DOHH2 (cell line): Measurements from ENCODE around the gene ARMC9.

Source experiments
- H3F3A ChIP-seq: fragments of 200-600 bp; sonication (generic), shearing (Covaris generic); 2 replicates; pipeline ENCODE4 v1.6.0; 2016; ENCODE audit warnings: antibody characterized with exemption, mild to moderate bottlenecking; ENCODE audit not compliant: control insufficient read depth, insufficient read depth
- H3K27ac ChIP-seq: fragments of 200-600 bp; sonication (generic); 2 replicates; pipeline ENCODE4 v1.5.1; 2014; ENCODE audit warnings: low read depth, mild to moderate bottlenecking, low read length, moderate library complexity
- H3K27me3 ChIP-seq: fragments of 200-600 bp; sonication (generic); 2 replicates; pipeline ENCODE4 v1.6.1; 2014; ENCODE audit warnings: mild to moderate bottlenecking, low read length, mixed read lengths; ENCODE audit not compliant: control insufficient read depth
- H3K36me3 ChIP-seq: fragments of 200-600 bp; sonication (generic); 2 replicates; pipeline ENCODE4 v1.6.1; 2014; ENCODE audit warnings: mild to moderate bottlenecking, low read length, moderate library complexity, mixed read lengths; ENCODE audit not compliant: control insufficient read depth
- H3K4me1 ChIP-seq: fragments of 200-600 bp; sonication (generic); 2 replicates; pipeline ENCODE4 v1.6.1; 2014; ENCODE audit warnings: mild to moderate bottlenecking, low read length, mixed read lengths; ENCODE audit not compliant: control insufficient read depth
- H3K4me2 ChIP-seq: fragments of 200-600 bp; sonication (generic); 2 replicates; pipeline ENCODE4 v1.6.0; 2014; ENCODE audit warnings: mild to moderate bottlenecking, low read length, moderate library complexity
- H3K4me3 ChIP-seq: fragments of 200-600 bp; sonication (generic); 2 replicates; pipeline ENCODE4 v1.5.1; 2014; ENCODE audit warnings: mild to moderate bottlenecking, low read length, mixed read lengths
- H3K79me2 ChIP-seq: fragments of 200-600 bp; sonication (generic); 2 replicates; pipeline ENCODE4 v1.6.1; 2014; ENCODE audit warnings: mild to moderate bottlenecking, low read length, mixed read lengths; ENCODE audit not compliant: control insufficient read depth
- H3K9me2 ChIP-seq: fragments of 200-600 bp; sonication (generic); replicated peaks from 2 replicates; pipeline ENCODE4 v1.6.1; 2014; ENCODE audit warnings: mild to moderate bottlenecking, low read length, mixed read lengths; ENCODE audit not compliant: control insufficient read depth
- H3K9me3 ChIP-seq: fragments of 200-600 bp; sonication (generic); 2 replicates; pipeline ENCODE4 v1.6.1; 2014; ENCODE audit warnings: antibody characterized with exemption, low read length, mixed read lengths; ENCODE audit not compliant: control insufficient read depth, insufficient read depth
- H4K20me1 ChIP-seq: fragments of 200-600 bp; sonication (generic); 2 replicates; pipeline ENCODE4 v1.6.0; 2014; ENCODE audit warnings: low read depth, mild to moderate bottlenecking, antibody characterized with exemption, low read length, moderate library complexity; ENCODE audit not compliant: control insufficient read depth, insufficient read depth
- EZH2phosphoT487 ChIP-seq: fragments of 200-600 bp; sonication (generic); IDR thresholded peaks from 2 replicates; pipeline ENCODE4 v1.6.1; 2017; ENCODE audit warnings: borderline replicate concordance, mild to moderate bottlenecking, antibody characterized with exemption, low read length, moderate library complexity, mixed read lengths
- TF ChIP-seq, protein P1 (sequence below): fragments of 200-600 bp; sonication (generic); IDR thresholded peaks from one replicate; pipeline ENCODE4 v1.5.1; 2014; ENCODE audit warnings: antibody characterized with exemption, mild to moderate bottlenecking, low read depth, low read length; ENCODE audit not compliant: poor library complexity, severe bottlenecking

The ARMC9 gene

DNA sequence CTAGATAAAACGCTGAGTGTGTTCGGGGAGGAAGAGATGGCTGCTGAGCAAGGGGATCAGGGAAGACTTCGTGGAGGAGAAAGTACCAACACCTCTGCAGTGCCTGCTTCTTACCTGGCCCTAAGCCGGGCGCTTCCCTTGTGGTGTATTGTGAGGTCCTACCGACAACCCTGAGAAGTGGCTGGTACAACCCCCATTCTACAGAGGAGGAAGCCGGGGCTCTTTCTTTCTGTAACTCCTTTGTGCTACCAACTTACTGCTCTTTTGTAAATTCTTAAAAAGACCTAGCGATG, 96.9 kb downstream of the ARMC9 start:
- Histone ChIP-seq H3K27ac (peak overlapping the region; percentile 83; the same call in 1 of the 2 replicates), H3K4me2 (peak overlapping the region; percentile 76), H3K27me3 (no peaks in the 10 kb centered on the region), H3K9me2 (no peaks in the 10 kb centered on the region), H3K4me1 (peaks cover 71% of the 10 kb centered on the region), H3K9me3 (no peaks in the 10 kb centered on the region), H3K79me2 (no peaks in the 10 kb centered on the region), H3F3A (peaks cover 27% of the 10 kb centered on the region), H3K36me3 (no peaks in the 10 kb centered on the region), H4K20me1 (no peaks in the 10 kb centered on the region), H3K4me3 (peak overlapping the region; percentile 64)
- TF ChIP-seq, protein P1, sequence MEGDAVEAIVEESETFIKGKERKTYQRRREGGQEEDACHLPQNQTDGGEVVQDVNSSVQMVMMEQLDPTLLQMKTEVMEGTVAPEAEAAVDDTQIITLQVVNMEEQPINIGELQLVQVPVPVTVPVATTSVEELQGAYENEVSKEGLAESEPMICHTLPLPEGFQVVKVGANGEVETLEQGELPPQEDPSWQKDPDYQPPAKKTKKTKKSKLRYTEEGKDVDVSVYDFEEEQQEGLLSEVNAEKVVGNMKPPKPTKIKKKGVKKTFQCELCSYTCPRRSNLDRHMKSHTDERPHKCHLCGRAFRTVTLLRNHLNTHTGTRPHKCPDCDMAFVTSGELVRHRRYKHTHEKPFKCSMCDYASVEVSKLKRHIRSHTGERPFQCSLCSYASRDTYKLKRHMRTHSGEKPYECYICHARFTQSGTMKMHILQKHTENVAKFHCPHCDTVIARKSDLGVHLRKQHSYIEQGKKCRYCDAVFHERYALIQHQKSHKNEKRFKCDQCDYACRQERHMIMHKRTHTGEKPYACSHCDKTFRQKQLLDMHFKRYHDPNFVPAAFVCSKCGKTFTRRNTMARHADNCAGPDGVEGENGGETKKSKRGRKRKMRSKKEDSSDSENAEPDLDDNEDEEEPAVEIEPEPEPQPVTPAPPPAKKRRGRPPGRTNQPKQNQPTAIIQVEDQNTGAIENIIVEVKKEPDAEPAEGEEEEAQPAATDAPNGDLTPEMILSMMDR = no peak
- no peak for TF ChIP-seq EZH2phosphoT487

DNA sequence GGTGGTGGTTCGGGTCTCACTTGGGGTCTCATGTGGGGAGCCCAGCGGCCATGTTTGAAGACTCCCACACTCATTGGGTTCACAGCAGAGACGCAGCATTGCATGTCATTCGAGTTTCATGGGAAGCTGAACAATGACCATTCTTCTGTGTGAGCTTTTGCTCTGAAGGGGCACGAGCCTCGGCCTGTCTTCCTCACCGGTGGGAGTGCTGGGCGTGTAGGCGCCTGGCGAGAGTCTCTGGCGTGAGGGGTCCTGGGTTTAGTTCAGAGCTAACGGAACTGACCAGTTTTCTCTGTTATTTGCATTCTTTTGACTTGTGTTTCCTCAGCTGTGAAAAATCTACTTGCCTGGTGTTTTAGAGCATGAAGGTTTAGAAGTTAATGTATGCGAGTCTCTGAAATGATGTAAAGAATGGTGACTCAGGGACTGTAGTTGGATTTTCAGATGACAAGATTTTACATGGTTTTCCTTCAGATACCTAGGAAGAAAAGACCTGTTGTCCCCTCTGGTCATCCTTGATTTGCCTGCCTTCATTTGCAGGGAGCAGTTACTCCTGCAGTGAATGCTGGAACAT, 98.1 kb downstream of the ARMC9 start:
- Histone ChIP-seq H3K4me1 (peaks cover 80% of the 10 kb centered on the region), H3K36me3 (no peaks in the 10 kb centered on the region), H3K4me2 (peak overlapping the region; percentile 76)

DNA sequence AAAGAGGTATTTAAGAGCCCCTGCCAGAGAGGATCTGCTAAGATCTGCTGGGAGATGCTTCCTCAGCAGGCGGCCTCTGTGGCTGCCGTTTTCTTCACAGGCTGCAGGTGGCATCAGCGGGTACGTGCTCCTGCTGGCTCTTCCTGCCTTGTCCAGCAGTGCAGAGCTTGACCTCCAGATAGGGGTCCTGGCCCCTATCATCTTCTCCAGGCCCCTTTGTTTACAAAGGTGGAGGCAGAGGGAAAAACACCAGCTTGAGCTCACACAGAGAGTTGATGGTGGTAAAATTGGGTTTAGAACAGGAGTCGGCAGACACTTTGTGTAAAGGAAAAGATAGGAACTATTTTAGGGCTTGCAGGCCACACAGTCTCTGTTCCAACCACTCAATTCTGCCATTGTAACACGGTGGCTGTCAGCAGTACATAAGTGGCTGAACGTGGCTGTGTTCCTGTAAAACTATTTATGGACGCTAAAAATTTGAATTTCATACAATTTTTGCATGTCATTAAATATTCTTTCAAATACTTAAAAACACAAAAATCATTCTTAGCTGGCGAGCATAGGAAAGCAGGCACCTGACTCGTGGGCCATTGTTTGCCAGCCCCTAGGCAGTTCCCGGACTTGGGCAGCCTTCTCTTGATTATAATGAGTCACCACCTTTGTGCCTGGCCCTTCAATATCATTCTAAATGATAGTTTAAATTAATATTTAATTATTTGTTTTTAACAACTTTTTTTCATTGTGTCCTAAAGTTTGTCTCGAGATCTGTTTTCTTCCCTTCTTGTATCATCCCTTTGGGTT, 98.9 kb downstream of the ARMC9 start:
- no peaks in the 10 kb centered on the region for H3K27me3 ChIP-seq
- peak overlapping the region; percentile 64 for H3K4me3 ChIP-seq
- TF ChIP-seq EZH2phosphoT487 = no peak
- TF ChIP-seq, protein P1 = peak; percentile 93
- no peaks in the 10 kb centered on the region for H4K20me1 ChIP-seq
- H3K9me2 ChIP-seq = no peaks in the 10 kb centered on the region
- H3K79me2 ChIP-seq = no peaks in the 10 kb centered on the region
- peaks cover 35% of the 10 kb centered on the region for H3F3A ChIP-seq
- H3K4me1 ChIP-seq = peaks cover 83% of the 10 kb centered on the region
- peak overlapping the region; percentile 76 for H3K4me2 ChIP-seq
- H3K36me3 ChIP-seq = no peaks in the 10 kb centered on the region
- H3K9me3 ChIP-seq = no peaks in the 10 kb centered on the region
- H3K27ac ChIP-seq = peak overlapping the region; percentile 83

More for the DNA sequence above, 98.1 kb downstream of the ARMC9 start:
- H3K9me3 ChIP-seq = no peaks in the 10 kb centered on the region
- H3K27me3 ChIP-seq = no peaks in the 10 kb centered on the region
- peak overlapping the region; percentile 83 for H3K27ac ChIP-seq
- H3K4me3 ChIP-seq = peak overlapping the region; percentile 64
- no peaks in the 10 kb centered on the region for H3K79me2 ChIP-seq
- no peaks in the 10 kb centered on the region for H4K20me1 ChIP-seq
- H3K9me2 ChIP-seq = no peaks in the 10 kb centered on the region
- H3F3A ChIP-seq = peaks cover 35% of the 10 kb centered on the region
- TF ChIP-seq, protein P1 = no peak
- no peak for TF ChIP-seq EZH2phosphoT487
